GM12892 (cell line): Measurements from ENCODE around the gene ADSL.

Source experiments
- DNase-seq: peaks from one replicate; pipeline ENCODE4 v3.0.0; 2011; ENCODE audit not compliant: insufficient read length
- FAIRE-seq: peaks from 2 replicates; lab custom pipeline; 2011; peaks lifted over from hg19 to GRCh38; lab: Jason Lieb, UNC
- POLR2A ChIP-seq: IDR thresholded peaks from 2 replicates; pipeline ENCODE4 v1.6.1; 2011; ENCODE audit warnings: low read depth, low read length, control low read depth
- POLR2AphosphoS5 ChIP-seq: IDR thresholded peaks from 2 replicates; pipeline ENCODE4 v1.6.1; 2011; ENCODE audit warnings: low read depth, low read length, control low read depth
- TAF1 ChIP-seq: IDR thresholded peaks from 2 replicates; pipeline ENCODE4 v1.6.1; 2011; ENCODE audit warnings: low read depth, mild to moderate bottlenecking, control low read depth, low read length, borderline replicate concordance

ADSL gene

GRCh38 chr22:40330615-40331014 lies 15.7 kb upstream of the ADSL start:
- FAIRE-seq (no peak), DNase-seq (no peak)
- TF ChIP-seq POLR2A (no peak), TAF1 (no peak), POLR2AphosphoS5 (no peak)

GRCh38 chr22:40331706-40332105 lies 14.6 kb upstream of the ADSL start:
- FAIRE-seq = no peak
- no peak for DNase-seq
- TF ChIP-seq POLR2A = no peak
- no peak for TF ChIP-seq POLR2AphosphoS5
- no peak for TF ChIP-seq TAF1

GRCh38 chr22:40332319-40332781 lies 13.9 kb upstream of the ADSL start:
- no peak for TF ChIP-seq TAF1
- TF ChIP-seq POLR2AphosphoS5 = no peak
- TF ChIP-seq POLR2A = no peak
- DNase-seq (no peak), FAIRE-seq (no peak)

GRCh38 chr22:40334060-40334459 lies 12.2 kb upstream of the ADSL start:
- no peak for FAIRE-seq
- TF ChIP-seq POLR2AphosphoS5 = no peak
- TF ChIP-seq POLR2A = no peak
- no peak for TF ChIP-seq TAF1
- no peak for DNase-seq

DNA sequence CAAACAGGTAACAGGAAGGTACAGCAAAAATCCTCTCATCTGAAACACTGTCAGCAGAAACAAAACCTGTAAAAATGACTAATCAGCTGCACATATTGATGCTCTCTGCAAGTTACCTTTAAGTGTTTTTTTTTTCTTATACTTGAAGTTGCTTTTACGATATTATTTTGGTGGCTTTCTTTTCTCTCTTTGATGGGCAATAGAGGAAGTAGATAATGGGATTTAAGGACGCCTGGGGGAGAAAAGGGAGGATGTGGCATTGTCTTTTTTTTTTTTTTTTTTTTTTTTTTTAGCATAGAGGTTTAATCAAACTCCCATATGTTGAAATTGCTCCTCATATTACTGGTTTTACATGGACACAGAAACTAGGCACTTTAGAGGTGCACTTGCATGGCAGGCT lies 11.4 kb upstream of the ADSL start:
- DNase-seq (no peak), FAIRE-seq (peak; percentile 81)
- TF ChIP-seq POLR2AphosphoS5 (no peak), TAF1 (no peak), POLR2A (no peak)

- FAIRE-seq (no peak), DNase-seq (no peak)
- no peak for TF ChIP-seq POLR2A
- no peak for TF ChIP-seq TAF1
- TF ChIP-seq POLR2AphosphoS5 = no peak
Observed at GRCh38 chr22:40335358-40335757, 10.9 kb upstream of the ADSL start.

DNA sequence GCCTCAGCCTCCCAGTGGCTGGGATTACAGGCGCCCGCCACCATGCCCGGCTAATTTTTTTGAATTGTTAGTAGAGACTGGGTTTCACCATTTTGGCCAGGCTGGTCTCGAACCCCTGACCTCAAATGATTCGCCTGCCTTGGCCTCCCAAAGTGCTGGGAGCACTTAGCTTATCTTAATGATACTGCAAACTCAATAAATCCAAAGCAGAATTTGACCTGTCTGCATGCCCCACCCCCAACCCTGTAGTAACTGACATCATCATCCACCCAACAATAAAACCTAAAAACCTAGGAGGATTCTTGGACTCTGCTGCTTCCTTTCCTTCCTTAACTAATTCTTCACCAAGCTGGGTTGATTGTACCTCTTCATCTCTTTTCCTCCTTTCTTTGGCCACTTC lies 6.3 kb upstream of the ADSL start:
- FAIRE-seq (no peak), DNase-seq (no peak)
- TF ChIP-seq POLR2AphosphoS5 (no peak), TAF1 (no peak), POLR2A (no peak)

DNA sequence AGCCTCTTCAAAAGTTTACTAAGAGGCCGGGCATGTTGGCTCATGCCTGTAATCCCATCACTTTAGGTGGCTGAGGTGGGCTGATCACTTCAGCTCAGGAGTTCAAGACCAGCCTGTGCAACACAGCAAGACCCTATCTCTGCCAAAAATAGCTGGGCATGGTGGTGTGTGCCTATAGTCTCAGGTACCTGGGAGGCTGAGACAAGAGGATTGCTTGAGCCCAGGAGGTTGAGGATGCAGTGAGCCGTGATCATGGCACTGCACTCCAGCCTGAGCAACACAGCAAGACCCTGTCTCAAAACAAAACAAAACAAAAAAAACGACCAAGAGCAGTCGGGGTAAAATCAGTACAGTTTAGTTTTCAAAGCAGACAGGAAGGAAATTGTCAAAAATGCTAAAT lies 4.7 kb upstream of the ADSL start:
- TF ChIP-seq POLR2A = no peak
- TF ChIP-seq TAF1 = no peak
- TF ChIP-seq POLR2AphosphoS5 = no peak
- DNase-seq = no peak
- FAIRE-seq = no peak

- no peak for TF ChIP-seq POLR2AphosphoS5
- TF ChIP-seq POLR2A = no peak
- TF ChIP-seq TAF1 = no peak
- no peak for FAIRE-seq
- no peak for DNase-seq
Observed at GRCh38 chr22:40342521-40342920, 3.8 kb upstream of the ADSL start.

- no peak for TF ChIP-seq POLR2AphosphoS5
- TF ChIP-seq POLR2A = no peak
- TF ChIP-seq TAF1 = no peak
- FAIRE-seq = no peak
- DNase-seq = no peak
Observed at GRCh38 chr22:40345271-40345670, 1.0 kb upstream of the ADSL start.

DNA sequence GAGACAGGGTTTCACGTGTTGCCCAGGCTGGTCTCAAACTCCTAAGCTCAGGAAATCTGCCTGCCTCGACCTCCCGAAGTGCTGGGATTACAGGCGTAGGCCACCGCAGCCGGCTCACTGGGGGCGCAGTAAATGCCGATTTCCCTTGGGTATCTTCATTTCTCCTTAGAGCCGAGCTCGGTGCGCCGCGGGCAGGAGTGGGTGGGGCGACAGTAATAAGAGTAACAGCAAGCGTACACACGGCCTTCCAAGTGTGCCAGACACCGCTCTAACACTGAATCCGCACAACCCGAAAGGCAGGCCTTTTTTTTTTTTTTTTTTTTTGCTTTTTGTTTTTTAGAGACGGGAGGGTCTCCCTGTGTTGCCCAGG lies 500 bp upstream of the ADSL start:
- TF ChIP-seq POLR2AphosphoS5 = no peak
- TF ChIP-seq TAF1 = no peak
- TF ChIP-seq POLR2A = no peak
- no peak for FAIRE-seq
- peak; percentile 28 for DNase-seq

- DNase-seq (no peak), FAIRE-seq (no peak)
- TF ChIP-seq TAF1 = no peak
- no peak for TF ChIP-seq POLR2A
- TF ChIP-seq POLR2AphosphoS5 = no peak
Observed at GRCh38 chr22:40347300-40347699, 1.0 kb downstream of the ADSL start.

- DNase-seq = peak; percentile 45
- TF ChIP-seq POLR2AphosphoS5 (no peak), TAF1 (no peak), POLR2A (no peak)
- peak; percentile 89 for FAIRE-seq
Observed at GRCh38 chr22:40348025-40348658, 1.8 kb downstream of the ADSL start.
